OCI-LY7 (cell line): Measurements from ENCODE around the gene TMA7B.

ENCODE experiments used
- CTCF ChIP-seq: fragments of 200-600 bp; sonication (generic); conservative IDR thresholded peaks from 2 replicates; pipeline ENCODE4 v1.5.1; 2014; ENCODE audit warnings: mild to moderate bottlenecking, antibody characterized with exemption, low read length, moderate library complexity, mixed read lengths
- EZH2phosphoT487 ChIP-seq: fragments of 200-600 bp; sonication (generic); IDR thresholded peaks from 2 replicates; pipeline ENCODE4 v1.6.1; 2018; ENCODE audit warnings: low read depth, borderline replicate concordance, mild to moderate bottlenecking, mixed run types, antibody characterized with exemption, low read length, moderate library complexity, mixed read lengths

- no peak for TF ChIP-seq CTCF
- no peak for TF ChIP-seq EZH2phosphoT487
Measured at GRCh38 chr22:40004836-40005235, 44.6 kb downstream of the TMA7B start.
